ENCODE measurements around the gene SEPTIN10. TPM values are rescaled to one million over a fixed set of nuclear protein-coding genes. Genes with fewer than 3 reads are reported as not detected.

The SEPTIN10 gene
- total RNA-seq, 4 donors from 2014 or later: 39.6 to 151 (median 106) TPM

GRCh38 chr2:109633284-109633961, 19.7 kb upstream of the SEPTIN10 start:
- TF ChIP-seq POLR2A (IDR thresholded peaks at IDR 0.05): no peak
- no peak for TF ChIP-seq POLR2AphosphoS5 (IDR thresholded peaks at IDR 0.05)
- TF ChIP-seq EP300 (IDR thresholded peaks at IDR 0.05; ENCODE audit: low read depth): no peak
- TF ChIP-seq, protein P1, sequence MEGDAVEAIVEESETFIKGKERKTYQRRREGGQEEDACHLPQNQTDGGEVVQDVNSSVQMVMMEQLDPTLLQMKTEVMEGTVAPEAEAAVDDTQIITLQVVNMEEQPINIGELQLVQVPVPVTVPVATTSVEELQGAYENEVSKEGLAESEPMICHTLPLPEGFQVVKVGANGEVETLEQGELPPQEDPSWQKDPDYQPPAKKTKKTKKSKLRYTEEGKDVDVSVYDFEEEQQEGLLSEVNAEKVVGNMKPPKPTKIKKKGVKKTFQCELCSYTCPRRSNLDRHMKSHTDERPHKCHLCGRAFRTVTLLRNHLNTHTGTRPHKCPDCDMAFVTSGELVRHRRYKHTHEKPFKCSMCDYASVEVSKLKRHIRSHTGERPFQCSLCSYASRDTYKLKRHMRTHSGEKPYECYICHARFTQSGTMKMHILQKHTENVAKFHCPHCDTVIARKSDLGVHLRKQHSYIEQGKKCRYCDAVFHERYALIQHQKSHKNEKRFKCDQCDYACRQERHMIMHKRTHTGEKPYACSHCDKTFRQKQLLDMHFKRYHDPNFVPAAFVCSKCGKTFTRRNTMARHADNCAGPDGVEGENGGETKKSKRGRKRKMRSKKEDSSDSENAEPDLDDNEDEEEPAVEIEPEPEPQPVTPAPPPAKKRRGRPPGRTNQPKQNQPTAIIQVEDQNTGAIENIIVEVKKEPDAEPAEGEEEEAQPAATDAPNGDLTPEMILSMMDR (IDR thresholded peaks at IDR 0.05): no peak
- H3K4me1 ChIP-seq: peaks cover 0 to 5% (median 0%) of the 10 kb centered on the region in 4 donors
- no peaks in the 10 kb centered on the region for H3K36me3 ChIP-seq
- no peaks in the 10 kb centered on the region for H3K9me3 ChIP-seq
- H3K27ac ChIP-seq: no peak overlapping the region
- H3K4me3 ChIP-seq: no peak overlapping the region
- in situ Hi-C loops (cut with MboI; ENCODE audit: low pct_ligation_motif_present in 1 of 4, low pct_unique_long_range_greater_than_20kb in 1 of 4, low sequenced_read_pairs in 3 of 4): no loop called here
- no peaks in the 10 kb centered on the region for H3K27me3 ChIP-seq
- no peak for DNase-seq
- intact Hi-C loops (cut with DNase I; ENCODE audit: low total_unique reads): no loop called here
- 91 to 93% methylated on average over 3 to 10 of the region's 10 CpGs for WGBS, 2 donors (ENCODE audit: low coverage in 1 of 2)

DNA sequence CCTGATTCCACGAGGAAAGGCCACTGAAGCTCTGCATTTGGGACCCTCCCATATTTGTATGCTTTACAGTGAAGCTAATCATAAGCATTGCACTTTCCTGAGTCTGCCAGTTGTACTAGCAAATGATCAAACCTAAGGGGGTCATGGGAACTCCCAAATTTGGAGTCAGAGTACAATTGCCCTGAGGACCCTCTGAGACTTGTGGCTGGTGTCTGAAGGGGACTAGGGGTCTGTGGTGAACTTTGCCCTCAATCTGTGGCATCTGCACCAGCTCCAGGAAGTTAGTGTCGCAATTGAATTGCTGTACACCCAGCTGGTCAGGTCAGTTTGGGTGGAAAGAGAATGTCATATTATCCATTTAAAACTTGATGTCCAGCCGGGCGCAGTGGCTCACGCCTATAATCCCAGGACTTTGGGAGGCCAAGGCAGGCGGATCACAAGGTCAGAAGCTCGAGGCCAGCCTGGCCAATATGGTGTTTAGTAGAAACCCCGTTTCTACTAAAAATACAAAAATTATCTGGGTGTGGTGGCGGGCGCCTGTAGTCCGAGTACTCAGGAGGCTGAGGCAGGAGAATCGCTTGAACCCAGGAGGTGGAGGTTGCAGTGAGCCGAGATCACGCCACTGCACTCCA, 18.5 kb upstream of the SEPTIN10 start:
- intact Hi-C loops (cut with DNase I; ENCODE audit: low total_unique reads) (no loop called here), in situ Hi-C loops (cut with MboI; ENCODE audit: low pct_ligation_motif_present in 1 of 4, low pct_unique_long_range_greater_than_20kb in 1 of 4, low sequenced_read_pairs in 3 of 4) (no loop called here)
- no peak overlapping the region for H3K27ac ChIP-seq
- 67 to 100% methylated on average over 1 to 14 of the region's 14 CpGs for WGBS, 2 donors (ENCODE audit: low coverage in 1 of 2)
- H3K27me3 ChIP-seq: no peaks in the 10 kb centered on the region
- TF ChIP-seq, protein P1 (IDR thresholded peaks at IDR 0.05): no peak
- no peaks in the 10 kb centered on the region for H3K36me3 ChIP-seq
- H3K9me3 ChIP-seq: no peaks in the 10 kb centered on the region
- no peak overlapping the region for H3K4me3 ChIP-seq
- no peaks in the 10 kb centered on the region for H3K4me1 ChIP-seq
- DNase-seq: no peak

DNA sequence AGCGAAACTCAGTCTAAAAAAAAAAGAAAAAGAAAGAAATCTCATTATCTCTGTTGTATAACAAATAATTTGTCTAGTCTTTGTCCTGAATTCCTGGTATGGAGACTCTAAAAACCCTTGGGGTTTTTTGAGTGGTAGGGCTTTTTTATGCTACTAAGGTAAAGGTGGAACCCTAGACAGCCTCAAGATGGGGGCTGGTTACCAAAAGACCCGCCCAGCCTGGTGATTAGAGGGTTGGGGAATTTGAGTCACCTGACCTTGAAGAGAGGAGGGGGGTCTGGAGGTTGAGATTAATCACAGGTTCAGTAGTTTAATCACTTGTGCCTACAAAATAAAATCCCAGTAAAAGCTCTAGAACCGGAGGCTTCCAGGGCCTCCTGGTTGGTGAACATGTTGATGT, 18.0 kb upstream of the SEPTIN10 start:
- Histone ChIP-seq H3K4me3 (no peak overlapping the region), H3K4me1 (no peaks in the 10 kb centered on the region), H3K36me3 (no peaks in the 10 kb centered on the region), H3K27ac (no peak overlapping the region), H3K9me3 (no peaks in the 10 kb centered on the region), H3K27me3 (no peaks in the 10 kb centered on the region)
- DNase-seq: no peak
- in situ Hi-C loops (cut with MboI; ENCODE audit: low pct_ligation_motif_present in 1 of 4, low pct_unique_long_range_greater_than_20kb in 1 of 4, low sequenced_read_pairs in 3 of 4) (no loop called here), intact Hi-C loops (cut with DNase I; ENCODE audit: low total_unique reads) (no loop called here)
- TF ChIP-seq POLR2AphosphoS5 (IDR thresholded peaks at IDR 0.05): no peak
- TF ChIP-seq, protein P1 (IDR thresholded peaks at IDR 0.05): no peak
- TF ChIP-seq EP300 (IDR thresholded peaks at IDR 0.05; ENCODE audit: low read depth): no peak
- no peak for TF ChIP-seq POLR2A (IDR thresholded peaks at IDR 0.05)
- 54 to 73% methylated on average over 2 to 3 of the region's 3 CpGs for WGBS, 2 donors (ENCODE audit: low coverage in 1 of 2)

DNA sequence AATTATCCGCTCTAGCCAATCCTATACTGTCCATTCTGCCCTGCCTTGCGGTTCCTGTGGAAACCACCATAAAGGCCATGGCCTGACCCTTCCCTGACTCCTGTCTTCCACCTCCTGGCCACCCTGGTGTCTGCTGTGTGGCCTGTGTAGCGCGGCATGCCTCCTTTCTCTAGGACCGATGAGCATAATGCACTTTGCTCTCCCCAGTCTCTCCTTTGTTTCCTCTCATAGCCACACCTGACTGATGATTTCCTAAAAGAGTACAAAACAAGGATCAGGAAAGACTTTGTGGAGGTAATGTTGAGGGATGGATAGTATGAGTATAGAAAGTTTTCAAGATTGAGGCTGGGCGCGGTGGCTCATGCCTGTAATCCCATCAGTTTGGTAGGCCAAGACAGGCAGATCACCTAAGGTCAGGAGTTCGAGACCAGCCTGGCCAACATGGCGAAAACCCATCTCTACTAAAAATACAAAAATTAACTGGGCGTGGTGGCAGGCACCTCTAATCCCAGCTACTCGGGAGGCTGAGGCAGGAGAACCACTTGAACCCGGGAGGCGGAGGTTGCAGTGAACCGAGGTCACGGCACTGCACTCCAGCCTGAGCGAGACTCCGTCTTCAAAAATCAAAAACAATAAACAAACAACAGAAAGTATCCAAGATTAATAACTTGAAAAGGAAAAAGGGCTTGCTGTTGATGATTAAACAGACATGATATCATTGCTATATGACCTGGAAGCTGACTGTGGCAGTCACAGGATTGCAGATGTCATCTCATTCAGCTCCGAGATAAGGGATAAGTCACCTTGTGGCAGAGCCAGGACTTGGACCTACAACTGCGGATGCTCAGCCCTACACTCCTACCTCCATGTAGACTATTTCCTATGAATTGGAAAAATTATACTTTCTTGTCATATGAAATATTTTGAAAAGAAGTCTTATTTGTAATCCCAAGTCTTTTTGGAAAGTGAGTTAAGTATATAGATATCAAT, 17.0 kb upstream of the SEPTIN10 start:
- TF ChIP-seq POLR2A (IDR thresholded peaks at IDR 0.05) (no peak), POLR2AphosphoS5 (IDR thresholded peaks at IDR 0.05) (no peak), EP300 (IDR thresholded peaks at IDR 0.05; ENCODE audit: low read depth) (no peak)
- TF ChIP-seq, protein P1 (IDR thresholded peaks at IDR 0.05): no peak
- no peaks in the 10 kb centered on the region for H3K36me3 ChIP-seq
- 78 to 84% methylated on average over 15 to 19 of the region's 19 CpGs for WGBS, 2 donors (ENCODE audit: low coverage in 1 of 2)
- no peaks in the 10 kb centered on the region for H3K27me3 ChIP-seq
- no peak overlapping the region for H3K4me3 ChIP-seq
- intact Hi-C loops (cut with DNase I; ENCODE audit: low total_unique reads): no loop called here
- no peak for DNase-seq
- no peak overlapping the region for H3K27ac ChIP-seq
- in situ Hi-C loops (cut with MboI; ENCODE audit: low pct_ligation_motif_present in 1 of 4, low pct_unique_long_range_greater_than_20kb in 1 of 4, low sequenced_read_pairs in 3 of 4): no loop called here
- H3K4me1 ChIP-seq: no peaks in the 10 kb centered on the region
- no peaks in the 10 kb centered on the region for H3K9me3 ChIP-seq
